Peyer's patch (tissue), 4 donors: ENCODE results near the gene ETV5.

ENCODE experiments used
- CTCF ChIP-seq, 6 experiments: fragments of 450-650 bp in 4 of 6; fragments of 200-600 bp in 2 of 6; sonication (generic) in 1 of 6; IDR thresholded peaks; one replicate each; pipeline ENCODE4 v1.5.1; 2017 to 2019; ENCODE audit warnings: antibody characterized with exemption in 6 of 6, mild to moderate bottlenecking in 3 of 6, moderate library complexity in 1 of 6
- POLR2A ChIP-seq, 2 donors: fragments of 450-650 bp; IDR thresholded peaks; one replicate each; pipeline ENCODE4 v1.5.1; 2017; ENCODE audit warnings: antibody characterized with exemption in 2 of 2, mild to moderate bottlenecking in 2 of 2, moderate library complexity in 2 of 2

DNA sequence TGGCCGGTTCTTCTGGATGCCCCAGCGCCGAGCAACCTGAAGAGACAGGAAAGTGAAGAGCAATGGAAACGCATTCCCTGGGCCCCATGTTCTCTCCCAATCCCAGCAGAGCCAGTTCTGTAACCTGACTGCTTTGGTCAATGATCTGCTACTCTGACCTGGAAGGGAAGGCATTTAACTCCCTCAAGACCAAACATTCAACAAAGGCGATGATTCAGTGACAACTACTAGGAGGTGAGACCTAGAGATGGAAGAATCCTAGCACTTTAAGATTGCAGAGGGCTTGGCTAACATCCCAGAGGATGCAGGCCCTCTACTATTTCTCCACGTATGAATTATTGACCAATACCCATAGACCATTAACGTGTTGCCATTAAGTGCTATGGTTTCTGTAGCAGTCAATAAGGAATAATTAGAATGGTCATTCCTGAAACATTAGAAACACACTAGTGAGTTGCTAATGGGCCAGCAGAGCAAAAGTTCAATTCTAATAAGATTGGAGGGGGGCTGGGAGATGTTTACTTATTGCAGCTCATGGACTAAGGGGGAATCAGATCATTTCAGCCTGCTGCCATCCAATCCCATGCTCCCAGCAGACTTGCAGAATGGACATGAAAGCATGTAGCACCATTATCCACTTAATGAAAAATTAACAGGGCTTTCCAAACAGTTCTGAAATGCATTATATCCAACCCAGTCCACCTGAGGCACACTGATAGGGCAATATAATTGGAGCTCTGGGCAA, 56.6 kb downstream of the ETV5 start:
- no peak for TF ChIP-seq CTCF (IDR thresholded peaks at IDR 0.05)
- no peak for TF ChIP-seq POLR2A (IDR thresholded peaks at IDR 0.05)
